Measurements from ENCODE around the gene BABAM2.

The BABAM2 gene

DNA sequence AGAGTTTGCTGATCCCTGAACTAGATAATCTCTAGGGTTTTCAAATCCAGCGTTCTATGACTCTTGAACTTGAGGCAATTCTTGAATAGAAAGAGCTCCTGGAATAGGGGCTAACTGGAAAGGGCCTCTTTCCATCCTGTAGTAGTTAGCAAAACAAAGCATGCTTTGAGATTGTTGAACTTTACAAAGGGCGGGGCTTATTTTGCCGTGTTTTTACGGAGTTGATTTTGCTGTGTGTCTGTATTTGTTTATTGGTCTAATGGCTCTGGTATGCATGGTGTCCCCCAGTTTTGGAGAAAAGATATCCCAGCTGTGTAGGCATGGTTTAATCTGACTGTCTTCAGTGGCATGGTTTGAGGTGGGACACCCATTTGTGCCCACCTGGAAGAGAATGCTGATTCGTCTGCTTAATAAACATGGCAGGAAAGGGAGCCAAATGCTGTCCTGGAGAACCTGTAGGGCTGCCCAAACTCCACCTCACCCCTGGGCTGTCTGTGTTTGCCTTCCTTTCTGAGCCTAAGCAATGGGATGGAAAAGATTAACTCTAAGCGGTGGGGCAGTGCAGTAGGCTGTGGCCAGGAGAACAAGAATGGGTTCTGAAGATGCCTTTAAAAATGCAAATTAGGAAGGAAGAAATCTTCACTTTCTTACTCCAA lies 428.1 kb downstream of the BABAM2 start:
- Histone ChIP-seq H3K4me3 (ENCODE audit: low read length in 2 of 2) (no peak overlapping the region), H3K36me3 (ENCODE audit: control insufficient read depth in 2 of 2, insufficient read depth in 2 of 2, low read length in 2 of 2) (peaks cover 0 to 2% of the 10 kb centered on the region in 2 donors), H3K9me3 (ENCODE audit: control insufficient read depth in 2 of 2, low read length in 2 of 2) (no peaks in the 10 kb centered on the region), H3K4me1 (ENCODE audit: control insufficient read depth, insufficient read depth, low read length) (peaks cover 23% of the 10 kb centered on the region), H3K27ac (ENCODE audit: low read length) (no peak overlapping the region), H3K9ac (ENCODE audit: low read length in 2 of 2) (no peak overlapping the region), H3K27me3 (ENCODE audit: control insufficient read depth in 1 of 2, insufficient read depth in 2 of 2, low read length in 2 of 2) (no peaks in the 10 kb centered on the region)

DNA sequence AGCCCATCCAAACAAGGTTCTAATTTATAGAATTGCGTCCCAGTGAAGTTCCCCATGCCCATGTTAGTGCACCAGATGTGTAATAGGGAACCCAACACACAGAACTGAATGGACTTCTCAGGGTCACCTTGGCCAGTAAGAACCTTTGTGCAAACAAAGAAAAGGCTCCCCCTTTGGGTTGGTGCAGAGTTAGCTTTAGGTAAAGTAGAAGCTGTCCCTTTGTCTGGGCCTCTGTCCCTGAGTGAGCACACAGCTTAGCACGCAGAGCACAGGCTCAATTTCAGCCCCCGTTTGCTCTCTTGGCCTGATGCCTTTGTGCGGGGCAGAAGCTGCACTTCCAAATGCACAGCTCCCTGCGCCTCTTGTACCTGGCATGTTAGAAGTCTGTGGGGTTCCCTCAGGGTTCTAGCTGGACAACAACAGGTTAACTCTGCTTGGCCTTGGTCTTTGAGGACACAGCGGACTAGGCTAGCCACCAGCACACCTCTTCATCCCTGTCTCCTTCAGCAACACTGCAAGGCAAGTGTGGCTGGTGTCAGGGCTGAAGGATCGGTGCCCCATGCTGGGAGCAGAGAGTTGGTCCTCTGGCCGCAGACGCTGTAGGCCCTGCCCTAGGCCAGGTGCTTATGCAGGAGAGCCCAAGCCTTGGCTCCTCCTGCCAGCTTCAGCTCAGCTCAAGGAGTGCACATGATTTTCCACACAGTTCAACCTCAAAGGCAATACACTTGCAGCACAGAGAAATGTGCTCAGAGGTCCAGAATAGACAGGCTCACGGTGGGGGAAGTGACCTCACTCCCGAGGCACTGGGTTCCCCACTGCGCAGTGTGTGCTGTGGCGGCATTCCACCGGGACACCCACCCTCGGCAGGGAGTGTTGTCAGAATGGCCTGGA lies 428.8 kb downstream of the BABAM2 start:
- Histone ChIP-seq H3K27me3 (ENCODE audit: control insufficient read depth in 1 of 2, insufficient read depth in 2 of 2, low read length in 2 of 2) (no peaks in the 10 kb centered on the region), H3K36me3 (ENCODE audit: control insufficient read depth in 2 of 2, insufficient read depth in 2 of 2, low read length in 2 of 2) (peaks cover 0 to 2% of the 10 kb centered on the region in 2 donors), H3K4me1 (ENCODE audit: control insufficient read depth, insufficient read depth, low read length) (peaks cover 23% of the 10 kb centered on the region), H3K9me3 (ENCODE audit: control insufficient read depth in 2 of 2, low read length in 2 of 2) (no peaks in the 10 kb centered on the region), H3K9ac (ENCODE audit: low read length in 2 of 2) (no peak overlapping the region), H3K4me3 (ENCODE audit: low read length in 2 of 2) (no peak overlapping the region), H3K27ac (ENCODE audit: low read length) (no peak overlapping the region)

DNA sequence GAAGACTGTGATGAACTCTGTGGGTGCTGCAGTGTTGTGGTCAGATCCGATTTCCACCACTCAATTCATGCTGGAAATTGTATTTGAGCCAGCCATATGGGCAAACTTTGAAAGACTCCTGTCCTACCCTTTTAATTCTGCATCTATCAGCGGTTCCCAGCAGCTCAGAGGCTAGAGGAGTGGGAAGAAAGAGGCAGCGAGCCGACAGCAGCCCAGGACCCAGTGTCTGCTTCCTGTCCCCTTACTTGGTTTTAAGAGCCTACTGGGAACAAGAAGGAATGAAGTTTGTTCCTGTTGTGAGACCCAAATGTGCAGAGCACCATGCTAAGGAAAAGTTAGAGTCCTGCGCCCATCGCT lies 429.5 kb downstream of the BABAM2 start:
- H3K27ac ChIP-seq (ENCODE audit: low read length) = no peak overlapping the region
- H3K36me3 ChIP-seq (ENCODE audit: control insufficient read depth in 2 of 2, insufficient read depth in 2 of 2, low read length in 2 of 2) = peaks cover 0 to 2% of the 10 kb centered on the region in 2 donors
- H3K4me3 ChIP-seq (ENCODE audit: low read length in 2 of 2) = no peak overlapping the region
- H3K9ac ChIP-seq (ENCODE audit: low read length in 2 of 2) = no peak overlapping the region
- peaks cover 23% of the 10 kb centered on the region for H3K4me1 ChIP-seq (ENCODE audit: control insufficient read depth, insufficient read depth, low read length)
- H3K27me3 ChIP-seq (ENCODE audit: control insufficient read depth in 1 of 2, insufficient read depth in 2 of 2, low read length in 2 of 2) = no peaks in the 10 kb centered on the region
- no peaks in the 10 kb centered on the region for H3K9me3 ChIP-seq (ENCODE audit: control insufficient read depth in 2 of 2, low read length in 2 of 2)

DNA sequence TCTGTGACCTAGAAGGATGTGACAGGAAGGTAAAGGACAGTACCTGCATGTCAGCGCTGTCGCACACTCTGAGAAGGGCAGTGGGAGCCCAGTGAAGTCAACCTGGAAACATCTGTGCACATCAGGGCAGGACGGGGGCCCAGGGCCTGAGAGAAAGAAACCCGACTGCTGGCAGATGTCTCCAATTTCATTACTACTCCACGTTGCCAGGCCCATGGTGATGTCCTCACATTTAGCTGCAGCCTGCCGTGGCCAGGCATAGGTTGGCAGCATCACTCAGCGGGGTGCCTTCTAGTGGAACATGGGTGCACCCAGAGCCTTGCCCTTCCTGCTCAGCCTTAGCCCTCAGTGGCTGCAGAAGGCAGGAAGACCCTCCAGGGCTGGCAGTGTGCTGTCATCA lies 429.8 kb downstream of the BABAM2 start:
- H3K9me3 ChIP-seq (ENCODE audit: control insufficient read depth in 2 of 2, low read length in 2 of 2) = no peaks in the 10 kb centered on the region
- H3K4me3 ChIP-seq (ENCODE audit: low read length in 2 of 2) = no peak overlapping the region
- H3K4me1 ChIP-seq (ENCODE audit: control insufficient read depth, insufficient read depth, low read length) = peaks cover 26% of the 10 kb centered on the region
- H3K9ac ChIP-seq (ENCODE audit: low read length in 2 of 2) = no peak overlapping the region
- H3K27ac ChIP-seq (ENCODE audit: low read length) = no peak overlapping the region
- no peaks in the 10 kb centered on the region for H3K27me3 ChIP-seq (ENCODE audit: control insufficient read depth in 1 of 2, insufficient read depth in 2 of 2, low read length in 2 of 2)
- H3K36me3 ChIP-seq (ENCODE audit: control insufficient read depth in 2 of 2, insufficient read depth in 2 of 2, low read length in 2 of 2) = peaks cover 0 to 2% of the 10 kb centered on the region in 2 donors

DNA sequence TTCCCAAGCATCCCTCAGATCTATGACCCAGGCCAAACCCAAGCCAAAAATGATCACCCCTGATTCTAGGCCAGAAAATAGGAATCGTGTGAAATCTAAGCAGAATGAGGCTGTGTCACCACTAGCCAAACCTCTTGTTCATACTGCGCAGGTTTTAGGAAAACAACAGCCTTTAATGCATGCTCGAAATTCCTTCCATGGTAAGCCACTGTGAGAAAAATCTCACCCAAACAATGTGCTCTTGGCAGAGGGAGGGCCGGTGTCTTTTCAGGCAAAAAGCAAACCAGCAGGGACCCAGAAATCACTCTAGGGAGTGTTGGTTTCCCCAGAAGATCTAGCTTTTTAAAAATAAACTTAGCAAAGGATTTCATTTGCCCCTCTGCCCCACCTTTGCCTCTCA lies 430.9 kb downstream of the BABAM2 start:
- H3K36me3 ChIP-seq (ENCODE audit: control insufficient read depth in 2 of 2, insufficient read depth in 2 of 2, low read length in 2 of 2) = peaks cover 0 to 2% of the 10 kb centered on the region in 2 donors
- no peak overlapping the region for H3K27ac ChIP-seq (ENCODE audit: low read length)
- H3K4me3 ChIP-seq (ENCODE audit: low read length in 2 of 2) = no peak overlapping the region
- no peaks in the 10 kb centered on the region for H3K9me3 ChIP-seq (ENCODE audit: control insufficient read depth in 2 of 2, low read length in 2 of 2)
- peaks cover 29% of the 10 kb centered on the region for H3K4me1 ChIP-seq (ENCODE audit: control insufficient read depth, insufficient read depth, low read length)
- H3K27me3 ChIP-seq (ENCODE audit: control insufficient read depth in 1 of 2, insufficient read depth in 2 of 2, low read length in 2 of 2) = no peaks in the 10 kb centered on the region
- no peak overlapping the region for H3K9ac ChIP-seq (ENCODE audit: low read length in 2 of 2)

DNA sequence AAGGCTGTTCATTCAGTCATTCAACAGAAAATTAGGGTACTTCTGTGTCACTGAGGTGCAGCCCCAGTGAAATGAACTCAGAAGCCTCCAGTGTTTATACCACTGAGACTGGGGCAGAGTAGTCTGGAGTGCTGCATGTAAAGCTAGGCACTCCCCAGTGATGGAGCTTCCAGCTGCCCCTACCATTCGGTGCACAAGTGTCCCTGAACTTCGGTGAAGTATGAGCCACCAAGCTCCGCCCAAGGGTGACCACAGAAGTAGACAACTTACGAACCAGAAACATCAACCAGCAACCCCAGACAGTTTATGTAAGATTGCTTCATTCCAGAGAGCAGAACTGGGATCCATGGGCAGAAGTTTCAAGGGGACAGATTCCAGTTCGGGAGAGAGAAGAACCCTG lies 431.5 kb downstream of the BABAM2 start:
- no peak overlapping the region for H3K4me3 ChIP-seq (ENCODE audit: low read length in 2 of 2)
- H3K9me3 ChIP-seq (ENCODE audit: control insufficient read depth in 2 of 2, low read length in 2 of 2) = no peaks in the 10 kb centered on the region
- H3K36me3 ChIP-seq (ENCODE audit: control insufficient read depth in 2 of 2, insufficient read depth in 2 of 2, low read length in 2 of 2) = no peaks in the 10 kb centered on the region
- no peak overlapping the region for H3K9ac ChIP-seq (ENCODE audit: low read length in 2 of 2)
- peaks cover 35% of the 10 kb centered on the region for H3K4me1 ChIP-seq (ENCODE audit: control insufficient read depth, insufficient read depth, low read length)
- no peaks in the 10 kb centered on the region for H3K27me3 ChIP-seq (ENCODE audit: control insufficient read depth in 1 of 2, insufficient read depth in 2 of 2, low read length in 2 of 2)
- H3K27ac ChIP-seq (ENCODE audit: low read length) = no peak overlapping the region

DNA sequence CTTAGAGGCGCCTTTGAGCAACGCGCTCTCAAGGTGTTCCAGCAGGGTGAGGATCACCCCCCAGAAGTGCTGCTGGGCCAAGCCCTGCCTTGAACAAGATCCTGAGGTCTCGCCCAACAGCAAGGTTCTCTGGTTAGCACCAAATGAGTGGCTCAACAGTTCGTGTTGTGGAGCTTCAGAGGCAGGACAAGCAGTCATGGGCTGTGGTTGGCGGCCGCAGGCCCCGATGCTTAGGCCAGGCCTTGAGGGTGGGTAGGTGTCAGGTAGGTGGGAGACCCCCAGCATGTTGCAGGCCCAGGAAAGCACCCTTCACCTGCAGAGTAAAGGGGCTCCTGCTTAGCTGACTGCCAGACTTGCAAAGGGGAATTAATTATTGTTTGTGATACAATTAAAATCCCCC lies 431.9 kb downstream of the BABAM2 start:
- peaks cover 39% of the 10 kb centered on the region for H3K4me1 ChIP-seq (ENCODE audit: control insufficient read depth, insufficient read depth, low read length)
- no peak overlapping the region for H3K9ac ChIP-seq (ENCODE audit: low read length in 2 of 2)
- H3K36me3 ChIP-seq (ENCODE audit: control insufficient read depth in 2 of 2, insufficient read depth in 2 of 2, low read length in 2 of 2) = no peaks in the 10 kb centered on the region
- H3K9me3 ChIP-seq (ENCODE audit: control insufficient read depth in 2 of 2, low read length in 2 of 2) = no peaks in the 10 kb centered on the region
- no peaks in the 10 kb centered on the region for H3K27me3 ChIP-seq (ENCODE audit: control insufficient read depth in 1 of 2, insufficient read depth in 2 of 2, low read length in 2 of 2)
- no peak overlapping the region for H3K27ac ChIP-seq (ENCODE audit: low read length)
- no peak overlapping the region for H3K4me3 ChIP-seq (ENCODE audit: low read length in 2 of 2)

DNA sequence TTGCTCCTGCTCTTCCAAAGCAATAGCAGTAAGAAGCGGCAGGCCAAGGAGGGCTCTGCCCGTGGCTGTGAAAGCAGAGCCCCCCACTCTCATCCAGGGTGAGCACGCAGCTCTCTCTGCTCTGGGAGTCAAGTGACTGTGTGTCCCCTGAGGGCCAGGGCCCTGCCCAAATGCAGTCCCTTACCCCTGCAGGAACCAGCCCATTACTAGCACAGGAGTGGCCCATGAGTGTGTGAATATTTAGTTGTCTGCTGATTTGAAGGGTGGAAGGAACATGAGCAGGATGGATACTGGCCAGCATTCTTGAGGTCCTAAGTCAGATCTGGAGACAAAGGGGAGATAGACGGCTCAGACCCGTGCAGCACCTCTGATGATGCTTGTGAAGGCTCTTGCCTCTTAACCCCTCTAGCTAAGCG lies 432.5 kb downstream of the BABAM2 start:
- no peak overlapping the region for H3K9ac ChIP-seq (ENCODE audit: low read length in 2 of 2)
- no peaks in the 10 kb centered on the region for H3K27me3 ChIP-seq (ENCODE audit: control insufficient read depth in 1 of 2, insufficient read depth in 2 of 2, low read length in 2 of 2)
- H3K36me3 ChIP-seq (ENCODE audit: control insufficient read depth in 2 of 2, insufficient read depth in 2 of 2, low read length in 2 of 2) = no peaks in the 10 kb centered on the region
- H3K27ac ChIP-seq (ENCODE audit: low read length) = no peak overlapping the region
- no peak overlapping the region for H3K4me3 ChIP-seq (ENCODE audit: low read length in 2 of 2)
- peaks cover 44% of the 10 kb centered on the region for H3K4me1 ChIP-seq (ENCODE audit: control insufficient read depth, insufficient read depth, low read length)
- no peaks in the 10 kb centered on the region for H3K9me3 ChIP-seq (ENCODE audit: control insufficient read depth in 2 of 2, low read length in 2 of 2)

DNA sequence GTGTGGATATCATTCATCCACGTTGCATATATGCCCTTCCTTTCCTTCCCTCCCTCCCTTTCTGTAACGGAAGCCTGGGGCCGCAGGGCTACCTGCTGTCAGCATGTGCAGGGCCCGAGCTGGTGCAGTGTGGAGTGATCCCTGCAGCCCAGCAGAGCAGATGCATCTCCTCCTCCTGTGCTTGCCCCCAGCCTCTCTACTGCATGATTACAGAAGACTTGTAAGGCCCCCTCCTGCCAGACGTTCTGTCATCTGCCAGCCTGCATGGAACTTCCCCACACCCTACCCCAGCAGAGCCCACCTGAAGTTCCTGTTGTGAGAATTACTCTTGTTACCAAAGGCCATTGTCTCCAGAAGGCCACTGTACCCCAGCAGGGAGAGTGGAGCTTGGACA lies 434.6 kb downstream of the BABAM2 start:
- Histone ChIP-seq H3K9ac (ENCODE audit: low read length in 2 of 2) (no peak overlapping the region), H3K27ac (ENCODE audit: low read length) (no peak overlapping the region), H3K4me1 (ENCODE audit: control insufficient read depth, insufficient read depth, low read length) (peaks cover 41% of the 10 kb centered on the region), H3K27me3 (ENCODE audit: control insufficient read depth in 1 of 2, insufficient read depth in 2 of 2, low read length in 2 of 2) (no peaks in the 10 kb centered on the region), H3K36me3 (ENCODE audit: control insufficient read depth in 2 of 2, insufficient read depth in 2 of 2, low read length in 2 of 2) (no peaks in the 10 kb centered on the region), H3K9me3 (ENCODE audit: control insufficient read depth in 2 of 2, low read length in 2 of 2) (no peaks in the 10 kb centered on the region), H3K4me3 (ENCODE audit: low read length in 2 of 2) (no peak overlapping the region)

DNA sequence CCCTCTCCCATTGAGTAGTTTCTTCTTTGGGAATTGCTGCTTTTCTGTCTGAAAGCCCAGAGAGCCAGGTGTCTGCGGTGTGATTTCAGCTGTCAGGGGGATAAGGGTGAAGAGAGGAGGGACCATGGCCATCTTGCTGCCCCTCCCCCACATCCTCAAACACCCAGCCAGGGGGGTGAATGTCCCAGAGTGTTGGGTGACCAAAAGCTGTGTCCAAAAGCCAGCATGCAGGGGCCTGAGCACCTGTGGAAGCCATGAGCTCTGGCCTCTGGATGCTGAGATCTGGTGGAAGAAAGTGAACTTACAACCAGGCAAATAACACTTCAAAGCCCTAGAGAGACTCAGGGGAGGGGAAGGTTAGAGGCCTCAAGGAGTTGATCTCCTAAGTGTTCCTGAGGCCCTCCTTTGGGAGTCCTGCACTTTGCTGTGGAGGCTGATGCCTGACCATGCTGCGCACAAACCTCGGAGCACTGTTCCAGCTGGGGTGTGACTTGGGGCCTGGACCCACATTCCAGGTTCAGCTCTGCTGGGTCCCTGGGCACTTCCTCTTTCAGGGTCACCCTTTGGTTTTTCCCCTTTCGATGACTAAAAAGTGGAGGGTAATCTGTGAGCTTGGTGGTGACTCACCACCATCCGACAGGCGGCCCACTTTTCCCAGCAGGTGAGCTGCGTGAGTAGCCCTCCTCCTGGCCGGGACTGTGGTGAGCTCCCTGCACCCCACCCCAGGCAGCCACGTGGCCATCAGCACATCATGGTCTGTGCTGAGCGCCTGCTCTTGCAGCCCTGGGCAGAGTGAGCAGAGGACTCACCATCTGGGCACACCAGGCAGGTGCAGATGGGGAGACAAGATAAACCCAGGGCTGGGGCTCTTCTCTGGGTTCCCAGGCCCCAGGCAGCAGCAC lies 435.3 kb downstream of the BABAM2 start:
- Histone ChIP-seq H3K9ac (ENCODE audit: low read length in 2 of 2) (no peak overlapping the region), H3K27me3 (ENCODE audit: control insufficient read depth in 1 of 2, insufficient read depth in 2 of 2, low read length in 2 of 2) (no peaks in the 10 kb centered on the region), H3K4me1 (ENCODE audit: control insufficient read depth, insufficient read depth, low read length) (peaks cover 41% of the 10 kb centered on the region), H3K27ac (ENCODE audit: low read length) (no peak overlapping the region), H3K4me3 (ENCODE audit: low read length in 2 of 2) (no peak overlapping the region), H3K9me3 (ENCODE audit: control insufficient read depth in 2 of 2, low read length in 2 of 2) (no peaks in the 10 kb centered on the region), H3K36me3 (ENCODE audit: control insufficient read depth in 2 of 2, insufficient read depth in 2 of 2, low read length in 2 of 2) (no peaks in the 10 kb centered on the region)
